H1 (cell line): ENCODE data around the gene NOP16. TPM values are rescaled to one million over a fixed set of nuclear protein-coding genes. Genes with fewer than 3 reads are reported as not detected.

Experiments
- NRF1 ChIP-seq: IDR thresholded peaks from 2 replicates; pipeline ENCODE4 v1.6.1; 2011; ENCODE audit warnings: mild to moderate bottlenecking, low read depth, low read length, improper control_type of control experiment
- PHF8 ChIP-seq: fragments of 200-600 bp; sonication (generic); conservative IDR thresholded peaks from 2 replicates; pipeline ENCODE4 v1.7.1; 2012; ENCODE audit warnings: low read depth, mild to moderate bottlenecking, inconsistent platforms, low read length, moderate library complexity
- SAP30 ChIP-seq: fragments of 300-600 bp; sonication (generic); IDR thresholded peaks from 2 replicates; pipeline ENCODE4 v1.7.1; 2012; ENCODE audit warnings: low read length, moderate library complexity, mild to moderate bottlenecking, inconsistent platforms; ENCODE audit not compliant: insufficient read depth, insufficient replicate concordance
- TBP ChIP-seq: IDR thresholded peaks from 2 replicates; pipeline ENCODE4 v1.6.1; 2011; ENCODE audit warnings: low read depth, low read length, improper control_type of control experiment
- polyA plus RNA-seq, 7 experiments: library from polyadenylated mRNA; depleted of rRNA in 3 of 7; stranded (reverse) in 5 of 7; unstranded in 2 of 7; fragments of >200 nt in 5 of 7; fragments of 200-250 nt in 2 of 7; gene quantifications; 1 replicate in 5 of 7; 2 replicates in 1 of 7; 4 replicates in 1 of 7; pipeline versions ENCODE4 v1.2.1 to v1.2.3, GENCODE V29; 2011 to 2013; ENCODE audit warnings: missing spikeins in 2 of 7, mixed read lengths in 2 of 7
- total RNA-seq: library from RNA; stranded (reverse); fragmentation: NEBNext Ultra II Directional; extraction: Animal tissue kit (Norgen Biotek cat#: 25700); gene quantifications from 2 replicates; pipeline ENCODE4 v1.2.1, GENCODE V29; 2021
- TF ChIP-seq, protein P1 (sequence below): fragments of 300-600 bp; sonication (generic); IDR thresholded peaks from 2 replicates; pipeline ENCODE4 v1.7.1; 2012; ENCODE audit warnings: low read length, moderate library complexity, mild to moderate bottlenecking, inconsistent platforms; ENCODE audit not compliant: insufficient replicate concordance
- TF ChIP-seq, protein P2 (sequence below): IDR thresholded peaks from 2 replicates; pipeline ENCODE4 v1.6.1; 2012; ENCODE audit warnings: low read length, inconsistent platforms
- TF ChIP-seq, protein P3 (sequence below): IDR thresholded peaks from 2 replicates; pipeline ENCODE4 v1.6.1; 2012; ENCODE audit warnings: inconsistent platforms

NOP16 gene
- total and polyA plus RNA-seq, 2 of the 8 experiments (the other 6 are each of a cell fraction or from before 2014, with no cell fraction given): 46.9 to 65.2 TPM

- TF ChIP-seq, protein P1, sequence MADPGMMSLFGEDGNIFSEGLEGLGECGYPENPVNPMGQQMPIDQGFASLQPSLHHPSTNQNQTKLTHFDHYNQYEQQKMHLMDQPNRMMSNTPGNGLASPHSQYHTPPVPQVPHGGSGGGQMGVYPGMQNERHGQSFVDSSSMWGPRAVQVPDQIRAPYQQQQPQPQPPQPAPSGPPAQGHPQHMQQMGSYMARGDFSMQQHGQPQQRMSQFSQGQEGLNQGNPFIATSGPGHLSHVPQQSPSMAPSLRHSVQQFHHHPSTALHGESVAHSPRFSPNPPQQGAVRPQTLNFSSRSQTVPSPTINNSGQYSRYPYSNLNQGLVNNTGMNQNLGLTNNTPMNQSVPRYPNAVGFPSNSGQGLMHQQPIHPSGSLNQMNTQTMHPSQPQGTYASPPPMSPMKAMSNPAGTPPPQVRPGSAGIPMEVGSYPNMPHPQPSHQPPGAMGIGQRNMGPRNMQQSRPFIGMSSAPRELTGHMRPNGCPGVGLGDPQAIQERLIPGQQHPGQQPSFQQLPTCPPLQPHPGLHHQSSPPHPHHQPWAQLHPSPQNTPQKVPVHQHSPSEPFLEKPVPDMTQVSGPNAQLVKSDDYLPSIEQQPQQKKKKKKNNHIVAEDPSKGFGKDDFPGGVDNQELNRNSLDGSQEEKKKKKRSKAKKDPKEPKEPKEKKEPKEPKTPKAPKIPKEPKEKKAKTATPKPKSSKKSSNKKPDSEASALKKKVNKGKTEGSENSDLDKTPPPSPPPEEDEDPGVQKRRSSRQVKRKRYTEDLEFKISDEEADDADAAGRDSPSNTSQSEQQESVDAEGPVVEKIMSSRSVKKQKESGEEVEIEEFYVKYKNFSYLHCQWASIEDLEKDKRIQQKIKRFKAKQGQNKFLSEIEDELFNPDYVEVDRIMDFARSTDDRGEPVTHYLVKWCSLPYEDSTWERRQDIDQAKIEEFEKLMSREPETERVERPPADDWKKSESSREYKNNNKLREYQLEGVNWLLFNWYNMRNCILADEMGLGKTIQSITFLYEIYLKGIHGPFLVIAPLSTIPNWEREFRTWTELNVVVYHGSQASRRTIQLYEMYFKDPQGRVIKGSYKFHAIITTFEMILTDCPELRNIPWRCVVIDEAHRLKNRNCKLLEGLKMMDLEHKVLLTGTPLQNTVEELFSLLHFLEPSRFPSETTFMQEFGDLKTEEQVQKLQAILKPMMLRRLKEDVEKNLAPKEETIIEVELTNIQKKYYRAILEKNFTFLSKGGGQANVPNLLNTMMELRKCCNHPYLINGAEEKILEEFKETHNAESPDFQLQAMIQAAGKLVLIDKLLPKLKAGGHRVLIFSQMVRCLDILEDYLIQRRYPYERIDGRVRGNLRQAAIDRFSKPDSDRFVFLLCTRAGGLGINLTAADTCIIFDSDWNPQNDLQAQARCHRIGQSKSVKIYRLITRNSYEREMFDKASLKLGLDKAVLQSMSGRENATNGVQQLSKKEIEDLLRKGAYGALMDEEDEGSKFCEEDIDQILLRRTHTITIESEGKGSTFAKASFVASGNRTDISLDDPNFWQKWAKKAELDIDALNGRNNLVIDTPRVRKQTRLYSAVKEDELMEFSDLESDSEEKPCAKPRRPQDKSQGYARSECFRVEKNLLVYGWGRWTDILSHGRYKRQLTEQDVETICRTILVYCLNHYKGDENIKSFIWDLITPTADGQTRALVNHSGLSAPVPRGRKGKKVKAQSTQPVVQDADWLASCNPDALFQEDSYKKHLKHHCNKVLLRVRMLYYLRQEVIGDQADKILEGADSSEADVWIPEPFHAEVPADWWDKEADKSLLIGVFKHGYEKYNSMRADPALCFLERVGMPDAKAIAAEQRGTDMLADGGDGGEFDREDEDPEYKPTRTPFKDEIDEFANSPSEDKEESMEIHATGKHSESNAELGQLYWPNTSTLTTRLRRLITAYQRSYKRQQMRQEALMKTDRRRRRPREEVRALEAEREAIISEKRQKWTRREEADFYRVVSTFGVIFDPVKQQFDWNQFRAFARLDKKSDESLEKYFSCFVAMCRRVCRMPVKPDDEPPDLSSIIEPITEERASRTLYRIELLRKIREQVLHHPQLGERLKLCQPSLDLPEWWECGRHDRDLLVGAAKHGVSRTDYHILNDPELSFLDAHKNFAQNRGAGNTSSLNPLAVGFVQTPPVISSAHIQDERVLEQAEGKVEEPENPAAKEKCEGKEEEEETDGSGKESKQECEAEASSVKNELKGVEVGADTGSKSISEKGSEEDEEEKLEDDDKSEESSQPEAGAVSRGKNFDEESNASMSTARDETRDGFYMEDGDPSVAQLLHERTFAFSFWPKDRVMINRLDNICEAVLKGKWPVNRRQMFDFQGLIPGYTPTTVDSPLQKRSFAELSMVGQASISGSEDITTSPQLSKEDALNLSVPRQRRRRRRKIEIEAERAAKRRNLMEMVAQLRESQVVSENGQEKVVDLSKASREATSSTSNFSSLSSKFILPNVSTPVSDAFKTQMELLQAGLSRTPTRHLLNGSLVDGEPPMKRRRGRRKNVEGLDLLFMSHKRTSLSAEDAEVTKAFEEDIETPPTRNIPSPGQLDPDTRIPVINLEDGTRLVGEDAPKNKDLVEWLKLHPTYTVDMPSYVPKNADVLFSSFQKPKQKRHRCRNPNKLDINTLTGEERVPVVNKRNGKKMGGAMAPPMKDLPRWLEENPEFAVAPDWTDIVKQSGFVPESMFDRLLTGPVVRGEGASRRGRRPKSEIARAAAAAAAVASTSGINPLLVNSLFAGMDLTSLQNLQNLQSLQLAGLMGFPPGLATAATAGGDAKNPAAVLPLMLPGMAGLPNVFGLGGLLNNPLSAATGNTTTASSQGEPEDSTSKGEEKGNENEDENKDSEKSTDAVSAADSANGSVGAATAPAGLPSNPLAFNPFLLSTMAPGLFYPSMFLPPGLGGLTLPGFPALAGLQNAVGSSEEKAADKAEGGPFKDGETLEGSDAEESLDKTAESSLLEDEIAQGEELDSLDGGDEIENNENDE: no peak
- TF ChIP-seq, protein P2, sequence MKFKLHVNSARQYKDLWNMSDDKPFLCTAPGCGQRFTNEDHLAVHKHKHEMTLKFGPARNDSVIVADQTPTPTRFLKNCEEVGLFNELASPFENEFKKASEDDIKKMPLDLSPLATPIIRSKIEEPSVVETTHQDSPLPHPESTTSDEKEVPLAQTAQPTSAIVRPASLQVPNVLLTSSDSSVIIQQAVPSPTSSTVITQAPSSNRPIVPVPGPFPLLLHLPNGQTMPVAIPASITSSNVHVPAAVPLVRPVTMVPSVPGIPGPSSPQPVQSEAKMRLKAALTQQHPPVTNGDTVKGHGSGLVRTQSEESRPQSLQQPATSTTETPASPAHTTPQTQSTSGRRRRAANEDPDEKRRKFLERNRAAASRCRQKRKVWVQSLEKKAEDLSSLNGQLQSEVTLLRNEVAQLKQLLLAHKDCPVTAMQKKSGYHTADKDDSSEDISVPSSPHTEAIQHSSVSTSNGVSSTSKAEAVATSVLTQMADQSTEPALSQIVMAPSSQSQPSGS: peak; percentile 69; the same call in 1 of the 2 replicates
- TF ChIP-seq PHF8 (peak; percentile 95), TBP (peak; percentile 80), SAP30 (peak; percentile 97), NRF1 (peak; percentile 1; the same call in 1 of the 2 replicates)
- TF ChIP-seq, protein P3, sequence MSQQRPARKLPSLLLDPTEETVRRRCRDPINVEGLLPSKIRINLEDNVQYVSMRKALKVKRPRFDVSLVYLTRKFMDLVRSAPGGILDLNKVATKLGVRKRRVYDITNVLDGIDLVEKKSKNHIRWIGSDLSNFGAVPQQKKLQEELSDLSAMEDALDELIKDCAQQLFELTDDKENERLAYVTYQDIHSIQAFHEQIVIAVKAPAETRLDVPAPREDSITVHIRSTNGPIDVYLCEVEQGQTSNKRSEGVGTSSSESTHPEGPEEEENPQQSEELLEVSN: peak; percentile 74
These were observed at the start of gene NOP16, which contains the start of gene HIGD2A (continued) for GRCh38 chr5:176388444-176389134.
